Measurements from ENCODE around the gene INPP5F. TPM values are rescaled to one million over a fixed set of nuclear protein-coding genes. Genes with fewer than 3 reads are reported as not detected.

The INPP5F gene
- total and polyA plus RNA-seq, 2 of the 13 experiments (the other 11 are each of a cell fraction or from before 2014, with no cell fraction given): 12.5 to 15.7 TPM

- Histone ChIP-seq H3K27ac (ENCODE audit: extremely low read length, insufficient read depth, low read length) (no peak overlapping the region), H3K4me1 (ENCODE audit: insufficient read depth, low read length) (peaks cover 6% of the 10 kb centered on the region; the same call in 1 of the 2 replicates), H3K4me3 (replicated peaks in 1 of 3; ENCODE audit: insufficient read depth in 1 of 3, low read depth in 2 of 3, low read length in 3 of 3) (no peak overlapping the region), H3K4me2 (ENCODE audit: low read depth, low read length) (no peak overlapping the region), H3K27me3 (ENCODE audit: control insufficient read depth in 1 of 2, insufficient read depth in 2 of 2, low read length in 2 of 2) (peaks cover 0 to 4% of the 10 kb centered on the region in 2 experiments; a peak in 1 of 5 replicates), H3K9ac (ENCODE audit: insufficient read depth, low read depth, low read length) (no peak overlapping the region), H3K9me3 (ENCODE audit: low read length) (0 out of 2 replicates have a peak, but pooled peaks cover 3% of the 10 kb centered on the region), H3K36me3 (replicated peaks in 1 of 2; ENCODE audit: control insufficient read depth in 1 of 2, insufficient read depth in 2 of 2, low read length in 2 of 2) (no peaks in the 10 kb centered on the region), H2AFZ (ENCODE audit: low read length) (no peak overlapping the region), H4K20me1 (ENCODE audit: insufficient read depth, low read length) (no peaks in the 10 kb centered on the region), H3K79me2 (ENCODE audit: insufficient read depth, low read length) (no peaks in the 10 kb centered on the region)
- intact Hi-C loops (cut with micrococcal nuclease; ENCODE audit: unreplicated experiment): no loop called here
- no peak for TF ChIP-seq ARHGAP35 (CRISPR knock-in tag; IDR thresholded peaks at IDR 0.05; ENCODE audit: borderline replicate concordance)
- TF ChIP-seq ZNF253 (CRISPR knock-in tag; IDR thresholded peaks at IDR 0.05; ENCODE audit: borderline replicate concordance): no peak
- no peak for TF ChIP-seq UBTF (CRISPR knock-in tag; IDR thresholded peaks at IDR 0.05)
- TF ChIP-seq ZBTB1 (CRISPR knock-in tag; IDR thresholded peaks at IDR 0.05; ENCODE audit: borderline replicate concordance): no peak
- TF ChIP-seq JUNB (CRISPR knock-in tag; IDR thresholded peaks at IDR 0.05; ENCODE audit: borderline replicate concordance): no peak
- 71% methylated on average over 9 of the region's 9 CpGs for WGBS (ENCODE audit: low lambda C conversion rate)
- ATAC-seq (no peak), DNase-seq (ENCODE audit: low spot score) (no peak), FAIRE-seq (no peak)
- ChIA-PET CTCF (ENCODE audit: low intra/inter-chr PET ratio, low total read pairs) (no interaction called here), POLR2A (interaction anchor here (1.6 kb wide), 1 partner anchor 22 kb away, joined by 5 read pairs; the partner anchor contains the start of gene INPP5F)
- in situ Hi-C loops (cut with HindIII; ENCODE audit: extremely low pct_ligation_motif_present, low pct_unique_long_range_greater_than_20kb): no loop called here
- BruUV-seq (replicated peaks): no TSS peak
Measured at GRCh38 chr10:119703903-119704508, 21.8 kb upstream of the INPP5F start.
